Measurements from ENCODE around the gene TRIM28. TPM values are rescaled to one million over a fixed set of nuclear protein-coding genes. Genes with fewer than 3 reads are reported as not detected.

Gene TRIM28
- total RNA-seq, 4 donors from 2014 or later, result 195 to 237 (median 218) TPM

DNA sequence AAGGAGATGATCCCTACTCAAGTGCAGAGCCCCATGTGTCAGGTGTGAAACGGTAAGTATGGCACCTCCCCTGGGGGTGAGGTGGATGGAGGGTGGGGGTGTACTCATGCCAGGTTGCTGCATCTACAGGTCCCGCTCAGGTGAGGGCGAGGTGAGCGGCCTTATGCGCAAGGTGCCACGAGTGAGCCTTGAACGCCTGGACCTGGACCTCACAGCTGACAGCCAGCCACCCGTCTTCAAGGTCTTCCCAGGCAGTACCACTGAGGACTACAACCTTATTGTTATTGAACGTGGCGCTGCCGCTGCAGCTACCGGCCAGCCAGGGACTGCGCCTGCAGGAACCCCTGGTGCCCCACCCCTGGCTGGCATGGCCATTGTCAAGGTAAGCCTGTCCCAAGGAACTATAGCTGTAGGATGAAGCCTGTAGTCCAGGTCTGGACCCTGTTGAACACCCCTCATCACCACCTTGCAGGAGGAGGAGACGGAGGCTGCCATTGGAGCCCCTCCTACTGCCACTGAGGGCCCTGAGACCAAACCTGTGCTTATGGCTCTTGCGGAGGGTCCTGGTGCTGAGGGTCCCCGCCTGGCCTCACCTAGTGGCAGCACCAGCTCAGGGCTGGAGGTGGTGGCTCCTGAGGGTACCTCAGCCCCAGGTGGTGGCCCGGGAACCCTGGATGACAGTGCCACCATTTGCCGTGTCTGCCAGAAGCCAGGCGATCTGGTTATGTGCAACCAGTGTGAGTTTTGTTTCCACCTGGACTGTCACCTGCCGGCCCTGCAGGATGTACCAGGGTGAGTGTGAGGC is 5.2 kb downstream of the TRIM28 start:
- DNase-seq, result no peak
- no peak for TF ChIP-seq POLR2A (IDR thresholded peaks at IDR 0.05)
- no peak for TF ChIP-seq CTCF (IDR thresholded peaks at IDR 0.05)
- Histone ChIP-seq H3K36me3 (peaks cover 53 to 58% of the 10 kb centered on the region in 2 donors), H3K9me3 (no peaks in the 10 kb centered on the region), H3K4me3 (replicated peaks in 1 of 3) (no peak overlapping the region), H3K27ac (no peak overlapping the region), H3K4me1 (peaks cover 21 to 25% of the 10 kb centered on the region in 2 donors), H3K27me3 (no peaks in the 10 kb centered on the region)
- intact Hi-C loops (cut with DNase I), result no loop called here
- 71 to 96% methylated on average over 2 to 10 of the region's 20 CpGs for WGBS, 2 donors

GRCh38 chr19:58549664-58550361 is 5.9 kb downstream of the TRIM28 start:
- no peak for DNase-seq
- Histone ChIP-seq H3K4me3 (replicated peaks in 1 of 3) (no peak overlapping the region), H3K27me3 (no peaks in the 10 kb centered on the region), H3K27ac (no peak overlapping the region), H3K9me3 (no peaks in the 10 kb centered on the region), H3K4me1 (peaks cover 25 to 29% of the 10 kb centered on the region in 2 donors), H3K36me3 (peaks cover 53 to 58% of the 10 kb centered on the region in 2 donors)
- intact Hi-C loops (cut with DNase I), result no loop called here
- TF ChIP-seq POLR2A (IDR thresholded peaks at IDR 0.05) (no peak), CTCF (IDR thresholded peaks at IDR 0.05) (no peak)
- WGBS, 2 donors, result 81 to 93% methylated on average over 9 to 10 of the region's 11 CpGs

DNA sequence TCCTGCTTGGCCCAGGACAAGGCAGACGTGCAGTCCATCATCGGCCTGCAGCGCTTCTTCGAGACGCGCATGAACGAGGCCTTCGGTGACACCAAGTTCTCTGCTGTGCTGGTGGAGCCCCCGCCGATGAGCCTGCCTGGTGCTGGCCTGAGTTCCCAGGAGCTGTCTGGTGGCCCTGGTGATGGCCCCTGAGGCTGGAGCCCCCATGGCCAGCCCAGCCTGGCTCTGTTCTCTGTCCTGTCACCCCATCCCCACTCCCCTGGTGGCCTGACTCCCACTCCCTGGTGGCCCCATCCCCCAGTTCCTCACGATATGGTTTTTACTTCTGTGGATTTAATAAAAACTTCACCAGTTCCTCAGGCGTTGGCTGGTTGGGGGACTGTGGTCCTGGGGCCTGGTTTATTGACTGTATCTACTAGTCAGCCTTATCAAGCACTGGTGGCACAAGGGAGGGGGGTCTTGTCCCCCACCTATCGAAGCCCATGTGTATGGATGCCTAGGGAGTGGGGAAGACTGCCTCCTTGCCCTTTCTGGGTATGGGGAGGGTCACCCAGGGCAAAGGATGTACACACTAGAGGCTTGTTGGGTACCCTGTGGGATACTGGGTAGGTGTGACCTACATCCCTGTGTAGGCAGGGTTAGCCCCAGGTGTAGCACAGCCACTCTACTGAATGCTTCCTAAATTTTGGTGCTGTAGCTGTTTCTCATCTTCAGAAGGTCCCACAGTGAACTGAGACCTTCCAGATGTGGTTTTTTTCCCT is 6.7 kb downstream of the TRIM28 start:
- H3K4me3 ChIP-seq (replicated peaks in 1 of 3), result no peak overlapping the region
- H3K4me1 ChIP-seq, result peaks cover 24 to 30% of the 10 kb centered on the region in 2 donors
- DNase-seq, result no peak
- H3K9me3 ChIP-seq, result no peaks in the 10 kb centered on the region
- no peak overlapping the region for H3K27ac ChIP-seq
- TF ChIP-seq POLR2A (IDR thresholded peaks at IDR 0.05), result no peak
- no peak for TF ChIP-seq CTCF (IDR thresholded peaks at IDR 0.05)
- 88 to 89% methylated on average over 13 of the region's 13 CpGs for WGBS, 2 donors
- intact Hi-C loops (cut with DNase I), result no loop called here
- H3K36me3 ChIP-seq, result peaks cover 53 to 59% of the 10 kb centered on the region in 2 donors
- H3K27me3 ChIP-seq, result no peaks in the 10 kb centered on the region

DNA sequence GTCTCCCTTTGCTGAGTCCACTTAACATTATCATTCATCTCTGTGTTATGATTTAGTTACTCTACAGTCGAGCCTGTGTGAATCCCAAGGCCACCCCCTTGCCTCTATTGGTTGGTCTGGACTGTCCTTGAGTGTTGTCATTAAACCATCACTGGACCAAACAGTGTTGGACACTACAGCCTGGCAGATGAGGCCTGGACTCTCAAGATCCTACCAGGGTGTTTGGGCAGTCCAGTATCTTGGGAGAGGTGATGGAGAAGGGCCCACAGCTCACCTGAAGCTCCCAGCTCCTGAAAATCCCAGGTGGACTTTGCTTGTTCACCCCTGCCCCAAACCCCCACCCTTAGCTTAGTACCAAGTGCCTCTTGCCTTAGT is 7.2 kb downstream of the TRIM28 start:
- no peaks in the 10 kb centered on the region for H3K27me3 ChIP-seq
- H3K36me3 ChIP-seq, result peaks cover 58 to 65% of the 10 kb centered on the region in 2 donors
- peaks cover 19 to 30% of the 10 kb centered on the region in 2 donors for H3K4me1 ChIP-seq
- intact Hi-C loops (cut with DNase I), result no loop called here
- H3K4me3 ChIP-seq (replicated peaks in 1 of 3), result no peak overlapping the region
- 59 to 65% methylated on average over 1 of the region's 1 CpG for whole genome bisulfite sequencing, 2 donors
- TF ChIP-seq POLR2A (IDR thresholded peaks at IDR 0.05) (no peak), CTCF (IDR thresholded peaks at IDR 0.05) (no peak)
- no peaks in the 10 kb centered on the region for H3K9me3 ChIP-seq
- H3K27ac ChIP-seq, result no peak overlapping the region
- no peak for DNase-seq

All from thyroid gland (tissue), 4 donors.